Measurements from ENCODE around the gene TBC1D25.
"Not testable (repeated sequence)": the region's sequence is repeated elsewhere in the genome, so short reads cannot be mapped to it uniquely, and the experiment has no call there.

The TBC1D25 gene

GRCh38 chrX:48515842-48516241 lies 23.7 kb upstream of the TBC1D25 start:
- DNase-seq (ENCODE audit: low read depth, low spot score) = no peak

- no peak for DNase-seq (ENCODE audit: low read depth, low spot score)
Measured at GRCh38 chrX:48516285-48516684, 23.2 kb upstream of the TBC1D25 start.

- DNase-seq (ENCODE audit: low read depth, low spot score) = no peak
Measured at GRCh38 chrX:48516987-48517386, 22.5 kb upstream of the TBC1D25 start.

GRCh38 chrX:48519481-48519880 lies 20.0 kb upstream of the TBC1D25 start:
- not testable (repeated sequence) for DNase-seq (ENCODE audit: low read depth, low spot score)

GRCh38 chrX:48520455-48520854 lies 19.1 kb upstream of the TBC1D25 start:
- no peak for DNase-seq (ENCODE audit: low read depth, low spot score)

- DNase-seq (ENCODE audit: low read depth, low spot score) = no peak
Measured at GRCh38 chrX:48520976-48521352, 18.6 kb upstream of the TBC1D25 start.

GRCh38 chrX:48521353-48522243 lies 17.9 kb upstream of the TBC1D25 start, which contains the start of gene EBP:
TSS of gene EBP (plus strand) at chrX:48521808. CDS start at chrX:48523772, 1,964 bp downstream.
- DNase-seq (ENCODE audit: low read depth, low spot score) = no peak

- DNase-seq (ENCODE audit: low read depth, low spot score) = no peak
Measured at GRCh38 chrX:48522291-48522690, 17.2 kb upstream of the TBC1D25 start.

- DNase-seq (ENCODE audit: low read depth, low spot score) = no peak
Measured at GRCh38 chrX:48523682-48524081, 15.8 kb upstream of the TBC1D25 start.

- not testable (repeated sequence) for DNase-seq (ENCODE audit: low read depth, low spot score)
Measured at GRCh38 chrX:48525853-48526252, 13.7 kb upstream of the TBC1D25 start.

GRCh38 chrX:48530736-48531135 lies 8.8 kb upstream of the TBC1D25 start:
- no peak for DNase-seq (ENCODE audit: low read depth, low spot score)

- DNase-seq (ENCODE audit: low read depth, low spot score) = no peak
Measured at GRCh38 chrX:48531358-48531959, 8.1 kb upstream of the TBC1D25 start.

GRCh38 chrX:48532161-48532560 lies 7.4 kb upstream of the TBC1D25 start:
- DNase-seq (ENCODE audit: low read depth, low spot score) = no peak

GRCh38 chrX:48533165-48533564 lies 6.3 kb upstream of the TBC1D25 start:
- DNase-seq (ENCODE audit: low read depth, low spot score) = no peak

GRCh38 chrX:48538641-48539344 lies 721 bp upstream of the TBC1D25 start:
- DNase-seq (ENCODE audit: low read depth, low spot score) = no peak

GRCh38 chrX:48540028-48540375 lies 488 bp downstream of the TBC1D25 start:
- DNase-seq (ENCODE audit: low read depth, low spot score) = no peak

GRCh38 chrX:48540480-48540879 lies 966 bp downstream of the TBC1D25 start:
- no peak for DNase-seq (ENCODE audit: low read depth, low spot score)

- no peak for DNase-seq (ENCODE audit: low read depth, low spot score)
Measured at GRCh38 chrX:48541140-48541814, 1.8 kb downstream of the TBC1D25 start.

- no peak for DNase-seq (ENCODE audit: low read depth, low spot score)
Measured at GRCh38 chrX:48548871-48549270, 9.4 kb downstream of the TBC1D25 start.

- not testable (repeated sequence) for DNase-seq (ENCODE audit: low read depth, low spot score)
Measured at GRCh38 chrX:48555731-48556325, 16.3 kb downstream of the TBC1D25 start.

- DNase-seq (ENCODE audit: low read depth, low spot score) = no peak
Measured at GRCh38 chrX:48558271-48558670, 18.8 kb downstream of the TBC1D25 start.

- no peak for DNase-seq (ENCODE audit: low read depth, low spot score)
Measured at GRCh38 chrX:48559636-48560035, 20.1 kb downstream of the TBC1D25 start.

Data from iPS DF 19.7 (cell line).